OCI-LY7 (cell line): ENCODE data around the gene OSM. TPM values are rescaled to one million over a fixed set of nuclear protein-coding genes. Genes with fewer than 3 reads are reported as not detected.

Source experiments
- BruUV-seq: library from RNA; stranded (reverse); fragments of 400-500 nt; replicated peaks from 2 replicates; lab custom pipeline; 2021; lab: Mats Ljungman, UMichigan
- CTCF ChIA-PET: fragments of 300-600 bp; sonication (Branson Sonifier 250); formaldehyde crosslinking; loops from one replicate; lab custom pipeline; 2022; ENCODE audit warnings: antibody characterized with exemption; ENCODE audit not compliant: unreplicated experiment; lab: Charles Lee
- POLR2A ChIA-PET: fragments of 300-600 bp; sonication (Branson Sonifier 250); formaldehyde crosslinking; loops from one replicate; lab custom pipeline; 2022; ENCODE audit warnings: antibody characterized with exemption; lab: Charles Lee
- DNase-seq: peaks from one replicate; pipeline ENCODE4 v3.0.0-alpha.2; 2015; ENCODE audit warnings: low spot score
- H2AFZ ChIP-seq: fragments of 200-600 bp; sonication (generic), shearing (Covaris generic); 2 replicates; pipeline ENCODE4 v1.6.1; 2014; ENCODE audit warnings: mild to moderate bottlenecking, antibody characterized with exemption, low read length, moderate library complexity
- H3K27ac ChIP-seq: fragments of 200-600 bp; sonication (generic); 2 replicates; pipeline ENCODE4 v1.5.1; 2014; ENCODE audit warnings: mixed run types, low read depth, mild to moderate bottlenecking, moderate library complexity, low read length, inconsistent platforms; ENCODE audit not compliant: poor library complexity, severe bottlenecking
- H3K36me3 ChIP-seq: fragments of 200-600 bp; sonication (generic); 2 replicates; pipeline ENCODE4 v1.6.1; 2014; ENCODE audit warnings: mild to moderate bottlenecking, antibody characterized with exemption, low read length, moderate library complexity, mixed read lengths; ENCODE audit not compliant: insufficient read depth
- H3K4me1 ChIP-seq: fragments of 200-600 bp; sonication (generic); 2 replicates; pipeline ENCODE4 v1.5.1; 2014; ENCODE audit warnings: mild to moderate bottlenecking, low read length; ENCODE audit not compliant: insufficient read depth, poor library complexity, severe bottlenecking
- H3K4me2 ChIP-seq: fragments of 200-600 bp; sonication (generic); 2 replicates; pipeline ENCODE4 v1.6.1; 2014; ENCODE audit warnings: mild to moderate bottlenecking, low read length
- H3K4me3 ChIP-seq: fragments of 200-600 bp; sonication (generic); 2 replicates; pipeline ENCODE4 v1.5.1; 2014; ENCODE audit warnings: mild to moderate bottlenecking, low read depth, low read length; ENCODE audit not compliant: poor library complexity, severe bottlenecking
- H3K79me2 ChIP-seq: fragments of 200-600 bp; sonication (generic); 2 replicates; pipeline ENCODE4 v1.6.1; 2016; ENCODE audit warnings: low read depth, mild to moderate bottlenecking, low read length, moderate library complexity, mixed read lengths; ENCODE audit not compliant: insufficient read depth
- H3K9me2 ChIP-seq: fragments of 200-600 bp; sonication (generic); 2 replicates; pipeline ENCODE4 v1.6.1; 2016; ENCODE audit warnings: mild to moderate bottlenecking, low read length, mixed read lengths; ENCODE audit not compliant: insufficient read depth
- H3K9me3 ChIP-seq: fragments of 200-600 bp; sonication (generic); 2 replicates; pipeline ENCODE4 v1.6.1; 2014; ENCODE audit warnings: mild to moderate bottlenecking, mixed run types, low read length, mixed read lengths
- H4K20me1 ChIP-seq: fragments of 200-600 bp; sonication (generic); 2 replicates; pipeline ENCODE4 v1.6.1; 2014; ENCODE audit warnings: mild to moderate bottlenecking, antibody characterized with exemption, low read length, moderate library complexity, mixed read lengths; ENCODE audit not compliant: insufficient read depth
- CTCF ChIP-seq: fragments of 200-600 bp; sonication (generic); conservative IDR thresholded peaks from 2 replicates; pipeline ENCODE4 v1.5.1; 2014; ENCODE audit warnings: mild to moderate bottlenecking, antibody characterized with exemption, low read length, moderate library complexity, mixed read lengths
- EZH2phosphoT487 ChIP-seq: fragments of 200-600 bp; sonication (generic); IDR thresholded peaks from 2 replicates; pipeline ENCODE4 v1.6.1; 2018; ENCODE audit warnings: low read depth, borderline replicate concordance, mild to moderate bottlenecking, mixed run types, antibody characterized with exemption, low read length, moderate library complexity, mixed read lengths
- intact Hi-C: fragments of 100-400 bp; cut with micrococcal nuclease; formaldehyde crosslinking; loops from one replicate; pipeline ENCODE4 v1.10.0; 2022; ENCODE audit not compliant: unreplicated experiment
- total RNA-seq, 2 experiments: library from RNA; depleted of rRNA in 1 of 2; stranded (reverse); fragments of >200 nt in 1 of 2; shearing (Covaris generic) in 1 of 2; gene quantifications; 2 replicates each; pipeline ENCODE4 v1.2.3, GENCODE V29; 2014 to 2022

Gene OSM
- total RNA-seq, 2 experiments from 2014 or later: 0.91 TPM; not detected in 1

- no peak overlapping the region for H3K4me3 ChIP-seq
- no peak for TF ChIP-seq EZH2phosphoT487
- TF ChIP-seq CTCF: no peak
- no peaks in the 10 kb centered on the region for H3K36me3 ChIP-seq
- H3K4me2 ChIP-seq: no peak overlapping the region
- H3K4me1 ChIP-seq: peaks cover 18% of the 10 kb centered on the region
- DNase-seq: no peak
- H3K27ac ChIP-seq: no peak overlapping the region
- no peaks in the 10 kb centered on the region for H4K20me1 ChIP-seq
- intact Hi-C loops: no loop called here
- ChIA-PET POLR2A (no interaction called here), CTCF (no interaction called here)
- no peak overlapping the region for H2AFZ ChIP-seq
- no peaks in the 10 kb centered on the region for H3K9me2 ChIP-seq
- BruUV-seq: no TSS peak
- no peaks in the 10 kb centered on the region for H3K79me2 ChIP-seq
- H3K9me3 ChIP-seq: no peaks in the 10 kb centered on the region
Observed at GRCh38 chr22:30225220-30225927, 41.3 kb downstream of the OSM start.

GRCh38 chr22:30224161-30224857, 42.3 kb downstream of the OSM start:
- Histone ChIP-seq H3K9me2 (no peaks in the 10 kb centered on the region), H3K27ac (no peak overlapping the region), H3K4me3 (no peak overlapping the region), H3K36me3 (no peaks in the 10 kb centered on the region), H4K20me1 (no peaks in the 10 kb centered on the region), H3K9me3 (no peaks in the 10 kb centered on the region), H3K4me2 (no peak overlapping the region), H3K4me1 (peaks cover 20% of the 10 kb centered on the region), H3K79me2 (no peaks in the 10 kb centered on the region), H2AFZ (no peak overlapping the region)
- ChIA-PET CTCF (no interaction called here), POLR2A (no interaction called here)
- no peak for DNase-seq
- no TSS peak for BruUV-seq
- TF ChIP-seq EZH2phosphoT487 (no peak), CTCF (no peak)
- intact Hi-C loops: no loop called here

- H3K4me2 ChIP-seq: no peak overlapping the region
- intact Hi-C loops: no loop called here
- no peaks in the 10 kb centered on the region for H4K20me1 ChIP-seq
- no peak for DNase-seq
- H2AFZ ChIP-seq: no peak overlapping the region
- H3K79me2 ChIP-seq: no peaks in the 10 kb centered on the region
- no peaks in the 10 kb centered on the region for H3K9me3 ChIP-seq
- TF ChIP-seq CTCF: no peak
- TF ChIP-seq EZH2phosphoT487: no peak
- H3K36me3 ChIP-seq: no peaks in the 10 kb centered on the region
- POLR2A ChIA-PET: no interaction called here
- no peak overlapping the region for H3K27ac ChIP-seq
- H3K4me3 ChIP-seq: no peak overlapping the region
- peaks cover 20% of the 10 kb centered on the region for H3K4me1 ChIP-seq
- no TSS peak for BruUV-seq
- no peaks in the 10 kb centered on the region for H3K9me2 ChIP-seq
- CTCF ChIA-PET: no interaction called here
Observed at GRCh38 chr22:30223303-30223702, 43.3 kb downstream of the OSM start.
